ENCODE measurements around the gene GCK.
"Not testable (repeated sequence)": the region's sequence is repeated elsewhere in the genome, so short reads cannot be mapped to it uniquely, and the experiment has no call there.

GCK gene

GRCh38 chr7:44180631-44181030, 8.6 kb downstream of the GCK start:
- DNase-seq (ENCODE audit: low read depth, low spot score): no peak

GRCh38 chr7:44177570-44178131, 11.6 kb downstream of the GCK start:
- no peak for DNase-seq (ENCODE audit: low read depth, low spot score)

GRCh38 chr7:44176486-44176885, 12.8 kb downstream of the GCK start:
- DNase-seq (ENCODE audit: low read depth, low spot score): no peak

GRCh38 chr7:44175730-44176129, 13.5 kb downstream of the GCK start:
- no peak for DNase-seq (ENCODE audit: low read depth, low spot score)

- not testable (repeated sequence) for DNase-seq (ENCODE audit: low read depth, low spot score)
Measured at GRCh38 chr7:44174694-44174948, 14.6 kb downstream of the GCK start.

- no peak for DNase-seq (ENCODE audit: low read depth, low spot score)
Measured at GRCh38 chr7:44173911-44174693, 15.1 kb downstream of the GCK start.

GRCh38 chr7:44172803-44173424, 16.3 kb downstream of the GCK start:
- no peak for DNase-seq (ENCODE audit: low read depth, low spot score)

- no peak for DNase-seq (ENCODE audit: low read depth, low spot score)
Measured at GRCh38 chr7:44172352-44172751, 16.9 kb downstream of the GCK start.

- DNase-seq (ENCODE audit: low read depth, low spot score): not testable (repeated sequence)
Measured at GRCh38 chr7:44171901-44172300, 17.3 kb downstream of the GCK start.

- DNase-seq (ENCODE audit: low read depth, low spot score): no peak
Measured at GRCh38 chr7:44167920-44168319, 21.3 kb downstream of the GCK start.

- no peak for DNase-seq (ENCODE audit: low read depth, low spot score)
Measured at GRCh38 chr7:44163591-44163990, 25.6 kb downstream of the GCK start.

- no peak for DNase-seq (ENCODE audit: low read depth, low spot score)
Measured at GRCh38 chr7:44162785-44163395, 26.3 kb downstream of the GCK start.

- DNase-seq (ENCODE audit: low read depth, low spot score): no peak
Measured at GRCh38 chr7:44162179-44162578, 27.1 kb downstream of the GCK start.

GRCh38 chr7:44161371-44161770, 27.9 kb downstream of the GCK start:
- no peak for DNase-seq (ENCODE audit: low read depth, low spot score)

GRCh38 chr7:44159824-44160630, 29.2 kb downstream of the GCK start:
- no peak for DNase-seq (ENCODE audit: low read depth, low spot score)

- no peak for DNase-seq (ENCODE audit: low read depth, low spot score)
Measured at GRCh38 chr7:44158873-44159631, 30.2 kb downstream of the GCK start.

- no peak for DNase-seq (ENCODE audit: low read depth, low spot score)
Measured at GRCh38 chr7:44158096-44158872, 31.0 kb downstream of the GCK start.

GRCh38 chr7:44157116-44158080, 31.8 kb downstream of the GCK start:
- DNase-seq (ENCODE audit: low read depth, low spot score): no peak

- DNase-seq (ENCODE audit: low read depth, low spot score): no peak
Measured at GRCh38 chr7:44156453-44157010, 32.7 kb downstream of the GCK start.

All from activated CD4-positive, CD25-positive, alpha-beta regulatory T cell treated with anti-CD3 and anti-CD28 coated beads, Interleukin-2, amount 50 U/mL, for 16 hours (primary cell).